ENCODE results near the gene SORCS3. TPM values are rescaled to one million over a fixed set of nuclear protein-coding genes. Genes with fewer than 3 reads are reported as not detected.

Gene SORCS3
- total RNA-seq, 1 donor from 2014 or later: not detected

DNA sequence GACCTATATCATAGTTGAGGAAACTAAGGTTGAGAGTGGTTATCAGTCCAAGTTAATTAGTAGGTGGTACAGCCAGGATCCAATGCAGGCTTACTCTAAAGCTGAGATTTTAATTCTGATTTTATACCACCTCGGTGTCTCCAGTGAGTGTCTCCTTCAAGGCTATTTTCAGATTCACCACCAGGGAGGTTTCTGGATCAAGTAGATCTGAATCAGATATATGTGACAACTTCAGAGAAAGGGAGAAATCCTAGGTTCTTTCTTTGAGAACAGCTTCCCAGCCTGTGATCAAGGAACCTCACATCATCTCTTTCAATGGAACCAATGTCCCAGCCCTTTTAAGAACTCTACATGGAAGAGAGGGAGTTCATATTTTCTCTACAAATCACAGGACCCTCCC lies 429.2 kb downstream of the SORCS3 start:
- no peak for TF ChIP-seq CTCF (IDR thresholded peaks at IDR 0.05; ENCODE audit: insufficient read depth, low read length, severe bottlenecking)
- H3K4me3 ChIP-seq (ENCODE audit: low read depth, low read length): no peak overlapping the region
- H3K36me3 ChIP-seq (ENCODE audit: control insufficient read depth, insufficient read depth, low read length): no peaks in the 10 kb centered on the region
- no peak for FAIRE-seq
- DNase-seq (ENCODE audit: low read depth): no peak
- no peaks in the 10 kb centered on the region for H3K27me3 ChIP-seq (ENCODE audit: control insufficient read depth, insufficient read depth, low read length)

DNA sequence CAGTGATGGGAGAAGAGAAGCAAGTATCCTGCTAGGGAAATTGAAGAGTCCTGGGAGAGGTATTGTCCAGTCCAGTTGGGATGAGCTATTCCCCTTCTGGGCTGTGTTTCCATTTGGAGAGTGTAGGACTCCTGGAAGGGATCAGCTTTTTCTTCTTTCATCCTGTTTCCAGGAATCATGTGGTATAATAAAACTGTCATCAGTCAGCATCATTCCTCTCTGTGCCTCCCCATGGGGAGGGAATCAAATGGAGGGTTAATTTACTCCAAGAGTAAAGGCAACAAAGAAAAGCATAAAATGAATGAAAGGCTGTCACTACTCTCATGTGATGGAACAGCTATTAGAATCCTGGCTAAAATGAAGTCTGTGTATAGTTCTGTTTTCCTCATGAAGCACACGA lies 429.9 kb downstream of the SORCS3 start:
- H3K27me3 ChIP-seq (ENCODE audit: control insufficient read depth, insufficient read depth, low read length): no peaks in the 10 kb centered on the region
- no peak overlapping the region for H3K4me3 ChIP-seq (ENCODE audit: low read depth, low read length)
- no peak for DNase-seq (ENCODE audit: low read depth)
- TF ChIP-seq CTCF (IDR thresholded peaks at IDR 0.05; ENCODE audit: insufficient read depth, low read length, severe bottlenecking): no peak
- no peak for FAIRE-seq
- no peaks in the 10 kb centered on the region for H3K36me3 ChIP-seq (ENCODE audit: control insufficient read depth, insufficient read depth, low read length)

GRCh38 chr10:105071980-105072379 lies 430.9 kb downstream of the SORCS3 start:
- H3K36me3 ChIP-seq (ENCODE audit: control insufficient read depth, insufficient read depth, low read length): no peaks in the 10 kb centered on the region
- FAIRE-seq (no peak), DNase-seq (ENCODE audit: low read depth) (no peak)
- no peaks in the 10 kb centered on the region for H3K27me3 ChIP-seq (ENCODE audit: control insufficient read depth, insufficient read depth, low read length)
- H3K4me3 ChIP-seq (ENCODE audit: low read depth, low read length): no peak overlapping the region
- no peak for TF ChIP-seq CTCF (IDR thresholded peaks at IDR 0.05; ENCODE audit: insufficient read depth, low read length, severe bottlenecking)

DNA sequence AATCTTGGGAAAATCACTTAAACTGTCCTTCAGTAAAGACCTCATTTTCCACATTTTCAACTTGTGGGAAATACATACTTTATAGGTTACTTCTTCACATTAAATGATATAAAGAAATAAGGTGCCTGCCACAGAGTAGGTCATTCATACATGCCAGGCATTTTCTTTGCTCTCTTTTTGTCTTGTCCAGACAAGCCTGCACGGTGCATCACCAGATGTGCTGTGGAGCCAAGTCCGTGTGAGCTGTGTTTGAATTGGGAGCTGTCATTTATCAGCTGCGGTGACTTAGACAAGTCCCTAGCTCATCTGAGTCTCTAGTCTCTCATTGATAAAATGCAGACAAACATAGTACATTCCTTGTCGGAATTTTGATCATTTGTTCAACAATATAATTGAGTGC lies 432.9 kb downstream of the SORCS3 start:
- FAIRE-seq (no peak), DNase-seq (ENCODE audit: low read depth) (peak; percentile 79)
- no peak for TF ChIP-seq CTCF (IDR thresholded peaks at IDR 0.05; ENCODE audit: insufficient read depth, low read length, severe bottlenecking)
- Histone ChIP-seq H3K27me3 (ENCODE audit: control insufficient read depth, insufficient read depth, low read length) (no peaks in the 10 kb centered on the region), H3K36me3 (ENCODE audit: control insufficient read depth, insufficient read depth, low read length) (no peaks in the 10 kb centered on the region), H3K4me3 (ENCODE audit: low read depth, low read length) (no peak overlapping the region)

GRCh38 chr10:105075031-105075430 lies 433.9 kb downstream of the SORCS3 start:
- H3K36me3 ChIP-seq (ENCODE audit: control insufficient read depth, insufficient read depth, low read length): no peaks in the 10 kb centered on the region
- no peak overlapping the region for H3K4me3 ChIP-seq (ENCODE audit: low read depth, low read length)
- H3K27me3 ChIP-seq (ENCODE audit: control insufficient read depth, insufficient read depth, low read length): no peaks in the 10 kb centered on the region
- TF ChIP-seq CTCF (IDR thresholded peaks at IDR 0.05; ENCODE audit: insufficient read depth, low read length, severe bottlenecking): no peak
- no peak for DNase-seq (ENCODE audit: low read depth)
- FAIRE-seq: no peak

DNA sequence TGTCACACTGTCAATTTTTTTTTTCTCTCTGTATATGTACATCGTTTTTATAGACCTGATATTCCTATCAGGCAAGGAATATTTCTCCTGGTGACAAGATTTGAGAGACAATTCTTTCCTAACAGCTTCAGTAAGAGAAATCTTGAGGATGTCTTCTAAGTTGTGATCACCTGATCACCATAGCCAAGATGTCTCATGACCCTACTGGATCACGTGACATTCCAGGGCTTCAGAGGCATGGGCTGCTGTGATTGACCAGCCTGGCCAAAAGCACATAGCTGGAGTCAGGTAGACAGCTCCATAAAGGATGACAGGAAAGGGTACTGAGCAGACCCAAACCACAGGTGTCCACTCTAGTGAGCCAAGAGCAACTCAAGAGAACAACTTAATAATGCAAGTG lies 444.9 kb downstream of the SORCS3 start:
- Histone ChIP-seq H3K4me3 (ENCODE audit: low read depth, low read length) (no peak overlapping the region), H3K36me3 (ENCODE audit: control insufficient read depth, insufficient read depth, low read length) (no peaks in the 10 kb centered on the region), H3K27me3 (ENCODE audit: control insufficient read depth, insufficient read depth, low read length) (no peaks in the 10 kb centered on the region)
- DNase-seq (ENCODE audit: low read depth) (no peak), FAIRE-seq (no peak)
- TF ChIP-seq CTCF (IDR thresholded peaks at IDR 0.05; ENCODE audit: insufficient read depth, low read length, severe bottlenecking): no peak

Data from bronchial epithelial cell (primary cell).